Panc1 (cell line): ENCODE measurements around the gene HK1.

Experiments
- POLR2AphosphoS5 ChIP-seq: IDR thresholded peaks from 2 replicates; pipeline ENCODE4 v1.6.1; 2012; ENCODE audit warnings: mild to moderate bottlenecking, low read depth, low read length, moderate library complexity
- TF ChIP-seq, protein P1 (sequence below): fragments of 450-650 bp; IDR thresholded peaks from 2 replicates; pipeline ENCODE4 v1.5.1; 2017; ENCODE audit warnings: mild to moderate bottlenecking

DNA sequence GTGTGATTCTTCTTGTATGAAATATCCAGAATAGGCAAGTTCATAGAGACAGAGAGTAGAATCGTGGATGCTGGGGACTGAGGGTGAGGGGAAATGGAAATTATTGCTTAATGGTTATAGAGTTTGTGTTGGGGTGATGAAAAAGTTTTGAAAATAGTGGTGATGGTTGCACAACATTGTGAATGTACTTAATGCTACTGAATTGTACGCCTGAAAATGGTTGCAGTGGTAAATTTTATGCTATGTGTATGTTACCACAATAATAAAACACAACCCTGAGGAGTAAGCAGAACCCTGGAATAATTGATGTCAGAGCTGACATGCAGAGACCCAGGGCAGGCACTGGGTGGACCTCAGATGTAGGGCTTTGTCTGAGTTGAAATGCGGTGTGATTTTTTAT lies 80.9 kb downstream of the HK1 start:
- TF ChIP-seq POLR2AphosphoS5: no peak
- TF ChIP-seq, protein P1, sequence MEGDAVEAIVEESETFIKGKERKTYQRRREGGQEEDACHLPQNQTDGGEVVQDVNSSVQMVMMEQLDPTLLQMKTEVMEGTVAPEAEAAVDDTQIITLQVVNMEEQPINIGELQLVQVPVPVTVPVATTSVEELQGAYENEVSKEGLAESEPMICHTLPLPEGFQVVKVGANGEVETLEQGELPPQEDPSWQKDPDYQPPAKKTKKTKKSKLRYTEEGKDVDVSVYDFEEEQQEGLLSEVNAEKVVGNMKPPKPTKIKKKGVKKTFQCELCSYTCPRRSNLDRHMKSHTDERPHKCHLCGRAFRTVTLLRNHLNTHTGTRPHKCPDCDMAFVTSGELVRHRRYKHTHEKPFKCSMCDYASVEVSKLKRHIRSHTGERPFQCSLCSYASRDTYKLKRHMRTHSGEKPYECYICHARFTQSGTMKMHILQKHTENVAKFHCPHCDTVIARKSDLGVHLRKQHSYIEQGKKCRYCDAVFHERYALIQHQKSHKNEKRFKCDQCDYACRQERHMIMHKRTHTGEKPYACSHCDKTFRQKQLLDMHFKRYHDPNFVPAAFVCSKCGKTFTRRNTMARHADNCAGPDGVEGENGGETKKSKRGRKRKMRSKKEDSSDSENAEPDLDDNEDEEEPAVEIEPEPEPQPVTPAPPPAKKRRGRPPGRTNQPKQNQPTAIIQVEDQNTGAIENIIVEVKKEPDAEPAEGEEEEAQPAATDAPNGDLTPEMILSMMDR: no peak
